ENCODE measurements around the gene MZT2A. TPM values are rescaled to one million over a fixed set of nuclear protein-coding genes. Genes with fewer than 3 reads are reported as not detected.
"Not testable (repeated sequence)": the region's sequence is repeated elsewhere in the genome, so short reads cannot be mapped to it uniquely, and the experiment has no call there.

MZT2A gene
- total and polyA plus RNA-seq, 4 donors = 17.6 to 74.2 (median 53.0) TPM

- no peaks in the 10 kb centered on the region for H3K9me3 ChIP-seq (ENCODE audit: control insufficient read depth in 4 of 4, low read length in 3 of 4)
- no peaks in the 10 kb centered on the region for H3K4me1 ChIP-seq (ENCODE audit: control insufficient read depth in 4 of 4, insufficient read depth in 4 of 4, low read length in 3 of 4)
- TF ChIP-seq FOXA2 (IDR thresholded peaks at IDR 0.05) (no peak), ZBTB33 (IDR thresholded peaks at IDR 0.05) (no peak), TAF1 (conservative IDR thresholded peaks at IDR 0.05) (no peak), CTCF (IDR thresholded peaks at IDR 0.05; ENCODE audit: low read depth, low read length, missing input control) (no peak), HNF4G (IDR thresholded peaks at IDR 0.05) (no peak), MAX (IDR thresholded peaks at IDR 0.05) (no peak), RAD21 (IDR thresholded peaks at IDR 0.05) (no peak), FOXA1 (IDR thresholded peaks at IDR 0.05) (no peak), HNF4A (conservative IDR thresholded peaks at IDR 0.05) (no peak), GABPA (IDR thresholded peaks at IDR 0.05 in 1 of 2, conservative IDR thresholded peaks at IDR 0.05 in 1 of 2) (no peak), YY1 (IDR thresholded peaks at IDR 0.05) (no peak), JUND (IDR thresholded peaks at IDR 0.05) (no peak), RXRA (IDR thresholded peaks at IDR 0.05) (no peak), EGR1 (IDR thresholded peaks at IDR 0.05; ENCODE audit: low read depth in 2 of 2) (no peak), SP1 (IDR thresholded peaks at IDR 0.05) (no peak)
- TF ChIP-seq, protein P1, sequence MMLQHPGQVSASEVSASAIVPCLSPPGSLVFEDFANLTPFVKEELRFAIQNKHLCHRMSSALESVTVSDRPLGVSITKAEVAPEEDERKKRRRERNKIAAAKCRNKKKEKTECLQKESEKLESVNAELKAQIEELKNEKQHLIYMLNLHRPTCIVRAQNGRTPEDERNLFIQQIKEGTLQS (IDR thresholded peaks at IDR 0.05) = no peak
- TF ChIP-seq, protein P2, sequence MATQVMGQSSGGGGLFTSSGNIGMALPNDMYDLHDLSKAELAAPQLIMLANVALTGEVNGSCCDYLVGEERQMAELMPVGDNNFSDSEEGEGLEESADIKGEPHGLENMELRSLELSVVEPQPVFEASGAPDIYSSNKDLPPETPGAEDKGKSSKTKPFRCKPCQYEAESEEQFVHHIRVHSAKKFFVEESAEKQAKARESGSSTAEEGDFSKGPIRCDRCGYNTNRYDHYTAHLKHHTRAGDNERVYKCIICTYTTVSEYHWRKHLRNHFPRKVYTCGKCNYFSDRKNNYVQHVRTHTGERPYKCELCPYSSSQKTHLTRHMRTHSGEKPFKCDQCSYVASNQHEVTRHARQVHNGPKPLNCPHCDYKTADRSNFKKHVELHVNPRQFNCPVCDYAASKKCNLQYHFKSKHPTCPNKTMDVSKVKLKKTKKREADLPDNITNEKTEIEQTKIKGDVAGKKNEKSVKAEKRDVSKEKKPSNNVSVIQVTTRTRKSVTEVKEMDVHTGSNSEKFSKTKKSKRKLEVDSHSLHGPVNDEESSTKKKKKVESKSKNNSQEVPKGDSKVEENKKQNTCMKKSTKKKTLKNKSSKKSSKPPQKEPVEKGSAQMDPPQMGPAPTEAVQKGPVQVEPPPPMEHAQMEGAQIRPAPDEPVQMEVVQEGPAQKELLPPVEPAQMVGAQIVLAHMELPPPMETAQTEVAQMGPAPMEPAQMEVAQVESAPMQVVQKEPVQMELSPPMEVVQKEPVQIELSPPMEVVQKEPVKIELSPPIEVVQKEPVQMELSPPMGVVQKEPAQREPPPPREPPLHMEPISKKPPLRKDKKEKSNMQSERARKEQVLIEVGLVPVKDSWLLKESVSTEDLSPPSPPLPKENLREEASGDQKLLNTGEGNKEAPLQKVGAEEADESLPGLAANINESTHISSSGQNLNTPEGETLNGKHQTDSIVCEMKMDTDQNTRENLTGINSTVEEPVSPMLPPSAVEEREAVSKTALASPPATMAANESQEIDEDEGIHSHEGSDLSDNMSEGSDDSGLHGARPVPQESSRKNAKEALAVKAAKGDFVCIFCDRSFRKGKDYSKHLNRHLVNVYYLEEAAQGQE (IDR thresholded peaks at IDR 0.05) = no peak
- DNase-seq (ENCODE audit: low spot score) = no peak
- no peak overlapping the region for H3K9ac ChIP-seq (ENCODE audit: low read depth in 1 of 2, low read length in 2 of 2)
- no peak overlapping the region for H3K27ac ChIP-seq (ENCODE audit: low read depth in 1 of 2, low read length in 2 of 2)
- 96% methylated on average over 15 of the region's 15 CpGs for WGBS
- peaks cover 0 to 23% (median 1%) of the 10 kb centered on the region in 4 donors for H3K36me3 ChIP-seq (ENCODE audit: control insufficient read depth in 4 of 4, insufficient read depth in 3 of 4, low read depth in 1 of 4, low read length in 3 of 4)
- H3K4me3 ChIP-seq (ENCODE audit: low read depth in 1 of 3, low read length in 3 of 3) = no peak overlapping the region
- no peaks in the 10 kb centered on the region for H3K27me3 ChIP-seq (ENCODE audit: control insufficient read depth in 4 of 4, insufficient read depth in 4 of 4, low read length in 3 of 4)
Observed at GRCh38 chr2:131519466-131519865, 27.3 kb upstream of the MZT2A start.

- not testable (repeated sequence) for H3K4me3 ChIP-seq (ENCODE audit: low read depth in 1 of 3, low read length in 3 of 3); DNase-seq (ENCODE audit: low spot score); H3K9ac ChIP-seq (ENCODE audit: low read depth in 1 of 2, low read length in 2 of 2); H3K27ac ChIP-seq (ENCODE audit: low read depth in 1 of 2, low read length in 2 of 2); H3K4me1 ChIP-seq (ENCODE audit: control insufficient read depth in 4 of 4, insufficient read depth in 4 of 4, low read length in 3 of 4); H3K9me3 ChIP-seq (ENCODE audit: control insufficient read depth in 4 of 4, low read length in 3 of 4); H3K27me3 ChIP-seq (ENCODE audit: control insufficient read depth in 4 of 4, insufficient read depth in 4 of 4, low read length in 3 of 4)
- WGBS = 95% methylated on average over 10 of the region's 11 CpGs
- peaks cover 0 to 27% (median 1%) of the 10 kb centered on the region in 4 donors for H3K36me3 ChIP-seq (ENCODE audit: control insufficient read depth in 4 of 4, insufficient read depth in 3 of 4, low read depth in 1 of 4, low read length in 3 of 4)
Observed at GRCh38 chr2:131518531-131518930, 26.3 kb upstream of the MZT2A start.

DNA sequence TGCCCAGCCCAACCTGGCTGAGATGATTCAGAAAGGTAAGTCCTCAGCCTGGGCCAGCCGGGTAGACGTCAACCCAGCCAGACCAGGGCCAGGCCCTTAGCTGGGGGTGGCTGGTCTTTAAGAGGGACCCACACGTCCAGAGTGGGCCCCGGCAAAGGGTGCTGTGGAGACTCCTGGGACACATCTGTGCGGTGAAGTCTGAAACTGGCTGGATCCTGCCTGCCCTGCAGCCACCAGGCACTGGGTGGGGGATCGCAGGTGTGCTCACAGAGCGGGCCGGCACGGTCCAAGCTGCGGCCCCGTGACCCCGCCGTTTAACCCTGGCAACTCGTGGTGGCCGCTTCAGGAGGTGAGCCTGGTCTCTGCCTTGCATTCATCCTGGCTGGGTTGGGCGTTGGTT is 25.7 kb upstream of the MZT2A start:
- H3K27ac ChIP-seq (ENCODE audit: low read depth in 1 of 2, low read length in 2 of 2); H3K9ac ChIP-seq (ENCODE audit: low read depth in 1 of 2, low read length in 2 of 2); H3K27me3 ChIP-seq (ENCODE audit: control insufficient read depth in 4 of 4, insufficient read depth in 4 of 4, low read length in 3 of 4); H3K4me3 ChIP-seq (ENCODE audit: low read depth in 1 of 3, low read length in 3 of 3); H3K4me1 ChIP-seq (ENCODE audit: control insufficient read depth in 4 of 4, insufficient read depth in 4 of 4, low read length in 3 of 4); DNase-seq (ENCODE audit: low spot score); H3K9me3 ChIP-seq (ENCODE audit: control insufficient read depth in 4 of 4, low read length in 3 of 4): not testable (repeated sequence)
- WGBS = 91% methylated on average over 16 of the region's 16 CpGs
- H3K36me3 ChIP-seq (ENCODE audit: control insufficient read depth in 4 of 4, insufficient read depth in 3 of 4, low read depth in 1 of 4, low read length in 3 of 4) = peaks cover 0 to 29% (median 1%) of the 10 kb centered on the region in 4 donors

All from liver (tissue), 9 donors.